Activated naive CD4-positive, alpha-beta T cell treated with Interleukin-2 at 50 U/mL for 16 hours (primary cell): ENCODE results near the gene MS4A18.

Experiments used
- DNase-seq: peaks from one replicate; pipeline ENCODE4 v3.0.0-alpha.2; 2020

MS4A18 gene

DNA sequence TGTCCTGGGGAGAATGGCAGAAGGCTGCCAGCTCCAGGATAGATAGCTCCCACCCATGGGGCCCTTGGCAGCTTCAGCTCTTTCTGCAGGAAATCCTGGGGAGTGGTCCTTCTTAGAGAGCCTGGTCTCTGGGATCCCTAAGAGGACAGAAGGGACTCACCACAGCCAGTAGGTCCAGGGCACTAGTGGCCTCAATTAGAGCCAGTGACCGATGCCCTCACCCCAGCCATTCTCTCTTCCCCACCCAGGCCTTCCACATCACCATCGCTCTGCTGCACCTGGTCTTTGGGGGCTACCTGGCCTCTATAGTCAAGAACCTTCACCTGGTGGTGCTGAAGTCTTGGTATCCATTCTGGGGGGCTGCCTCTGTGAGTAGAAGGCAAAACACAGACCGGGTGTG is 66.2 kb downstream of the MS4A18 start:
- no peak for DNase-seq

DNA sequence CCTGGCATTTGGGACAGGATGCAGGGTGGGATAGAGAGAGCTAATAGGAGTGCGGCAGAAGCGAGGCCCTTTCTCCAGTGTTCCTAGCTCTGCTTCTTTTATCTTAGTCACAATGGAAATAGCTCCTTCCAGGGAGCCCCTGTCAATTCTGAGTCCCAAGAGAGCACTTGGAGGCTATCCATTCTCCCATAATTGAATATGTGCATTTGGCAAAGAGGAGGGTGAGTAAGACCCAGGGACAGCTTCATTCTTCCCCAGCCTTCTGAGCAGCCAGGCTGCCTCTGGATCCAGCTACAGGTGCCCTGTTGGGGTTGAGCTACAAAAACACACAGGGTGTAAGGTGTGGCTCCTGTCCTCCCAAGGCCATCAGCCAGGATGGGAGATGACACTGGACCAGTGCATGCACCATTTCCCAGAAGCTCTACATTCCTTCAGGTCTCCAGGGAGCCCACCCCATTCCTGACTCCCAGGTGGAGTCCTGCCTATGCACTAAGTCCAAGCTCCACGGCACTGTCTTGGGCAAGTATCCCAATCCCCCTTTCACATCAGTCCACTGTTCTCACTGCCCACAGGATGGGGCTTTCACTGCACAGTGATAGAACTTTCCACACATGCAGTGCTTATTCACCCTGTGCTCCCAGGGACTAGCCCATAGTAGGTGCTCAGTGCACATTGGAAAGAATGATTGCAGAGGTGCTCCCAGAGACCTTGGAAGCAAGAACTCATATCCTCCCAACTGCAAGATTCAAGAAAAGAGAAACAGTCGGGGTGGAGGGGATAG is 66.8 kb downstream of the MS4A18 start:
- no peak for DNase-seq

DNA sequence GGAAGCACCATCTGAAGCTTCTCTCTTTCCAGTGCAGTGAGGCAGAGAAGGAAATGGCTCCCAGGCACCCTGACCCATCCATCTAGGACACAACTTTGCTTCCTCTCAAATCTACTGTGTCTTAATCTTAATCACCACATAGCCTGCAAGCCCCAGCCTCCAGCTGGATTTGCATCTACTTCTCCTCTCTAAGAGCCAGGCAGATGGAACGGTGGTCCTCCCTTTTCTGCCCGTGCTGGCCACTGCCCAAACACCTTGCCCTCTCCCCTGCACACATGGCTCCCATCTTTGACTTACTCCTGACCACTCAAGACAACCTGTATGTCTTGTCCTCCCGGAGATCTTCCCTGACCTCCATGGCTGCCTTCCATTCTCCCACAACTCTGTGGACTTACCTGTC is 68.0 kb downstream of the MS4A18 start:
- no peak for DNase-seq
